ENCODE results near the gene TRIO.

DNA sequence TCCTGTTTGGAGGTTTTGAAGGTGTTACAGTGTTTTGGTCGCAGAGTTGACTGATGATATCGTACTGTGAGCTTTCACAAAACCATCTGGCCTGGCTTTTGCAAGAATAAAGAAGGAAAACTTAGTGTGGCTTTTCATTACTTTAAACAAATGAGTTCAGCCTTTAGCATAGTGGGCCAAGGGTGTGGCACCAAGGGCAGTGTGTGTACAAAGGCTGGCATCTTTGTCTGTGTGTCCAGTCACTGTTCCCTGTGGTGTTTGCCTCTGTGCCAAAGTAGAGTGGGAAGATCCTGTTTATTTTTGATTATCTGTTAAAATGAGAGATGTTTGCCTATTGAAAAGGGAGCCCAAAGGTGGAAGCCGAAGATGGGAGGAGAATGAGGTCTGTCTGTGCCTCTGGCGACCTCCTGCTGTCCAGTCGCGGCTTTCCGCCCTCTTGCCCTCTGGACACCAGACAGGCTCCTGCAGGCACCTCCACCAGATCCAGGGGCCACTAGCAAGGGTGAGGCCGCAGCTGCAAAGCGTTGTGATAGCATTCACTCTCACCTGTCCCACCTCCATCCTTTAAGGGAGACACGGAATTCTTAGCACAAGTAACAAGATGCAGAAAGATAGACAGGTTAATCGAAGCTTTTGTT, 113.7 kb downstream of the TRIO start:
- TF ChIP-seq, protein P1, sequence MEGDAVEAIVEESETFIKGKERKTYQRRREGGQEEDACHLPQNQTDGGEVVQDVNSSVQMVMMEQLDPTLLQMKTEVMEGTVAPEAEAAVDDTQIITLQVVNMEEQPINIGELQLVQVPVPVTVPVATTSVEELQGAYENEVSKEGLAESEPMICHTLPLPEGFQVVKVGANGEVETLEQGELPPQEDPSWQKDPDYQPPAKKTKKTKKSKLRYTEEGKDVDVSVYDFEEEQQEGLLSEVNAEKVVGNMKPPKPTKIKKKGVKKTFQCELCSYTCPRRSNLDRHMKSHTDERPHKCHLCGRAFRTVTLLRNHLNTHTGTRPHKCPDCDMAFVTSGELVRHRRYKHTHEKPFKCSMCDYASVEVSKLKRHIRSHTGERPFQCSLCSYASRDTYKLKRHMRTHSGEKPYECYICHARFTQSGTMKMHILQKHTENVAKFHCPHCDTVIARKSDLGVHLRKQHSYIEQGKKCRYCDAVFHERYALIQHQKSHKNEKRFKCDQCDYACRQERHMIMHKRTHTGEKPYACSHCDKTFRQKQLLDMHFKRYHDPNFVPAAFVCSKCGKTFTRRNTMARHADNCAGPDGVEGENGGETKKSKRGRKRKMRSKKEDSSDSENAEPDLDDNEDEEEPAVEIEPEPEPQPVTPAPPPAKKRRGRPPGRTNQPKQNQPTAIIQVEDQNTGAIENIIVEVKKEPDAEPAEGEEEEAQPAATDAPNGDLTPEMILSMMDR (optimal IDR thresholded peaks at IDR 0.05 in 1 of 3, IDR thresholded peaks at IDR 0.05 in 1 of 3, conservative IDR thresholded peaks at IDR 0.05 in 1 of 3; ENCODE audit: extremely low read depth in 1 of 3, insufficient read depth in 2 of 3, low read length in 3 of 3), result no peak
- no peak for TF ChIP-seq EZH2 (IDR thresholded peaks at IDR 0.05; ENCODE audit: low read length)

All from keratinocyte (primary cell).